HepG2 (cell line): ENCODE results near the gene ZNF629. TPM values are rescaled to one million over a fixed set of nuclear protein-coding genes. Genes with fewer than 3 reads are reported as not detected.
A peak's percentile ranks its signal among the peaks of the same experiment; 100 is the strongest.

Experiments
- ATAC-seq: fragments of 200-7000 bp; cut with Tn5 transposase; 3 replicates; pipeline ENCODE4 v1.9.1; 2020; ENCODE audit warnings: mild to moderate bottlenecking, moderate library complexity
- BruUV-seq: library from RNA; stranded (reverse); fragments of 400-500 nt; replicated peaks from 2 replicates; lab custom pipeline; 2021; lab: Mats Ljungman, UMichigan
- CTCF ChIA-PET: fragments of 300-600 bp; formaldehyde crosslinking; extraction: SDS; loops from one replicate; lab custom pipeline; 2021; ENCODE audit warnings: low total read pairs, inconsistent platforms, low intra/inter-chr PET ratio; lab: Yijun Ruan, JAX
- POLR2A ChIA-PET: fragments of 350-600 bp; sonication (Branson Sonifier 250); formaldehyde crosslinking; loops from one replicate; lab custom pipeline; 2020; ENCODE audit warnings: antibody characterized with exemption, inconsistent platforms; lab: Yijun Ruan, JAX
- DNase-seq: peaks from one replicate; pipeline ENCODE4 v3.0.0-alpha.2; 2015; ENCODE audit warnings: low spot score
- FAIRE-seq: peaks from 3 replicates; lab custom pipeline; 2011; peaks lifted over from hg19 to GRCh38; lab: Jason Lieb, UNC
- H2AFZ ChIP-seq: one replicate; pipeline ENCODE4 v1.6.1; 2011; ENCODE audit warnings: low read length, inconsistent platforms
- H3K27ac ChIP-seq: fragments of 300-600 bp; 3 replicates; pipeline ENCODE4 v1.8.0; 2011; ENCODE audit warnings: mixed run types, mild to moderate bottlenecking, mixed read lengths, low read length, inconsistent platforms; ENCODE audit not compliant: insufficient read depth; ENCODE audit errors: extremely low read length
- H3K27me3 ChIP-seq, 2 experiments: fragments of 200-600 bp in 1 of 2; 2 replicates in 1 of 2; 3 replicates in 1 of 2; pipeline versions ENCODE4 v1.6.0 to v1.8.0; 2011; ENCODE audit warnings: low read length in 2 of 2, mild to moderate bottlenecking in 2 of 2, moderate library complexity in 2 of 2, inconsistent platforms in 1 of 2; ENCODE audit not compliant: insufficient read depth in 2 of 2, control insufficient read depth in 1 of 2
- H3K36me3 ChIP-seq, 2 experiments: fragments of 200-600 bp in 1 of 2; replicated peaks in 1 of 2; 2 replicates in 1 of 2; 3 replicates in 1 of 2; pipeline versions ENCODE4 v1.5.1 to v1.8.0; 2011; ENCODE audit warnings: low read length in 2 of 2, inconsistent platforms in 1 of 2; ENCODE audit not compliant: insufficient read depth in 2 of 2, control insufficient read depth in 1 of 2
- H3K4me1 ChIP-seq: 2 replicates; pipeline ENCODE4 v1.5.1; 2012; ENCODE audit warnings: low read length, inconsistent platforms; ENCODE audit not compliant: insufficient read depth
- H3K4me2 ChIP-seq: 2 replicates; pipeline ENCODE4 v1.6.0; 2011; ENCODE audit warnings: low read depth, low read length, inconsistent platforms
- H3K4me3 ChIP-seq, 3 experiments: fragments of 200-600 bp in 1 of 3; sonication (generic), shearing (Covaris generic) in 1 of 3; replicated peaks in 1 of 3; 2 replicates each; pipeline ENCODE4 v1.5.1; 2011 to 2016; ENCODE audit warnings: low read length in 3 of 3, inconsistent platforms in 2 of 3, low read depth in 2 of 3, mild to moderate bottlenecking in 2 of 3, control low read depth in 1 of 3, mixed read lengths in 1 of 3; ENCODE audit not compliant: insufficient read depth in 1 of 3
- H3K79me2 ChIP-seq: one replicate; pipeline ENCODE4 v1.6.1; 2011; ENCODE audit warnings: low read length, inconsistent platforms; ENCODE audit not compliant: insufficient read depth
- H3K9ac ChIP-seq: 2 replicates; pipeline ENCODE4 v1.6.0; 2011; ENCODE audit warnings: mild to moderate bottlenecking, low read depth, low read length, inconsistent platforms; ENCODE audit not compliant: insufficient read depth
- H3K9me3 ChIP-seq: 2 replicates; pipeline ENCODE4 v1.5.1; 2012; ENCODE audit warnings: mild to moderate bottlenecking, low read length
- H4K20me1 ChIP-seq: 2 replicates; pipeline ENCODE4 v1.6.0; 2011; ENCODE audit warnings: inconsistent platforms, mild to moderate bottlenecking, low read length, moderate library complexity; ENCODE audit not compliant: insufficient read depth
- AGO2 ChIP-seq: fragments of 200-400 bp; formaldehyde crosslinking; optimal IDR thresholded peaks from 2 replicates; pipeline ENCODE3; 2017; ENCODE audit warnings: mild to moderate bottlenecking, low read depth, low read length, moderate library complexity
- RBFOX2 ChIP-seq: fragments of 200-400 bp; formaldehyde crosslinking; IDR thresholded peaks from 2 replicates; pipeline ENCODE4 v1.6.1; 2017; ENCODE audit warnings: low read depth, mild to moderate bottlenecking, low read length
- RXRA ChIP-seq: sonication (generic); formaldehyde crosslinking; IDR thresholded peaks from 2 replicates; pipeline ENCODE4 v1.5.1; 2020; ENCODE audit warnings: missing genetic modification reagents
- ZNF564 ChIP-seq: sonication (generic); formaldehyde crosslinking; IDR thresholded peaks from 2 replicates; pipeline ENCODE4 v1.8.1; 2023; ENCODE audit warnings: mild to moderate bottlenecking, missing genetic modification reagents
- WGBS: methylation state at CpG from one replicate; pipeline ENCODE4 v1.1.6; 2017; ENCODE audit warnings: low lambda C conversion rate; 5-methylcytosine and 5-hydroxymethylcytosine counted together
- in situ Hi-C: cut with HindIII; loops from 2 replicates; pipeline ENCODE4 v1.10.0; 2017; ENCODE audit warnings: low pct_unique_long_range_greater_than_20kb; ENCODE audit not compliant: extremely low pct_ligation_motif_present
- intact Hi-C: fragments of 100-400 bp; cut with micrococcal nuclease; formaldehyde crosslinking; loops from one replicate; pipeline ENCODE4 v1.10.0; 2022; ENCODE audit not compliant: unreplicated experiment
- polyA plus RNA-seq, 8 experiments: library from polyadenylated mRNA; depleted of rRNA in 3 of 8; stranded (reverse) in 7 of 8; unstranded in 1 of 8; fragments of >200 nt; fragmentation: Illumina TruSeq in 4 of 8; extraction: Trizol in 4 of 8; gene quantifications; 2 replicates each; pipeline versions ENCODE4 v1.2.1 to v1.2.3, GENCODE V29; 2011 to 2016; ENCODE audit warnings: low read depth in 4 of 8, missing spikeins in 1 of 8, mixed read lengths in 1 of 8; ENCODE audit not compliant: insufficient read depth in 1 of 8
- total RNA-seq, 5 experiments: library from RNA; depleted of rRNA; stranded (reverse); fragments of >200 nt; fragmentation: Illumina TruSeq; extraction: Trizol; gene quantifications; 2 replicates each; pipeline ENCODE4 v1.2.3, GENCODE V29; 2016; ENCODE audit warnings: low read depth in 1 of 5
- TF ChIP-seq, protein P1 (sequence below): sonication (generic); formaldehyde crosslinking; IDR thresholded peaks from 2 replicates; pipeline ENCODE4 v1.4.0; 2020; ENCODE audit warnings: missing genetic modification reagents, borderline replicate concordance

ZNF629 gene
- total and polyA plus RNA-seq, 2 of the 13 experiments (the other 11 are each of a cell fraction or from before 2014, with no cell fraction given), result 6.1 to 16.5 TPM

DNA sequence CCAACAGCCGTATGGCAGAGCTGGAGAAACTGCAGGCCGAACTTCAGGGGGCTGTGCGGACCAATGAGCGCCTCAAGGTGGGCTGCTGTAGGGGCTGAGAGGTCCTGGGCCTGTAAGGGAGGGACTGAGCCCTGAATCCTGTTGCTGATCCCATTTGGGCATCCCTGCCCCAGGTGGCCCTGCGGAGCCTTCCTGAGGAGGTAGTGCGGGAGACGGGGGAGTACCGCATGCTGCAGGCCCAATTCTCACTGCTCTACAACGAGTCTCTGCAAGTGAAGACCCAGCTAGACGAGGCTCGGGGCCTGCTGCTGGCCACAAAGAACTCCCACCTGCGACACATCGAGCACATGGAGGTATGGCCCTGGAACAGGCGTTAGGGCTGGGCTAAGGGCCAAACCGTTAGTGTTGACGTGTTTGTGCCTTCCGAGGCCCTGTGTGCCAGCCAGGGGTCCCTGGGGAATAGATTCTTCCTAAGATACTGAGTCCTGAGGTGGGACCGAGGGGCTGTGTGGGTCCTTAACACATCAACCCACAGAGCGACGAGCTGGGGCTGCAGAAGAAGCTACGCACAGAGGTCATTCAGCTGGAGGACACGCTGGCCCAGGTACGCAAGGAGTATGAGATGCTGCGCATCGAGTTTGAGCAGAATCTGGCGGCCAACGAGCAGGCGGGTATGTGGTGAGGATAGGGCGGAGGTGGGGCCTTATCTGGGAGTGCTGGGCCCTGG is 20.6 kb downstream of the ZNF629 start:
- no TSS peak for BruUV-seq
- no peaks in the 10 kb centered on the region for H3K9me3 ChIP-seq
- peaks cover 55 to 73% of the 10 kb centered on the region in 2 experiments for H3K36me3 ChIP-seq
- peaks cover 19% of the 10 kb centered on the region for H3K79me2 ChIP-seq
- in situ Hi-C loops, result no loop called here
- H3K4me1 ChIP-seq, result peaks cover 18% of the 10 kb centered on the region
- DNase-seq (no peak), FAIRE-seq (no peak), ATAC-seq (no peak)
- no peak overlapping the region for H2AFZ ChIP-seq
- no peak overlapping the region for H3K9ac ChIP-seq
- no peak overlapping the region for H3K4me2 ChIP-seq
- ChIA-PET CTCF (no interaction called here), POLR2A (interaction anchor here (0.6 to 1.5 kb wide), 3 partner anchors 8 to 135 kb away, joined by 3 to 6 read pairs (median 4); partner anchors contain the start of gene PHKG2)
- no peaks in the 10 kb centered on the region for H4K20me1 ChIP-seq
- intact Hi-C loops, result no loop called here
- no peak overlapping the region for H3K4me3 ChIP-seq
- TF ChIP-seq AGO2 (peak; percentile 45), RBFOX2 (peak; percentile 41; the same call in 1 of the 2 replicates), ZNF564 (CRISPR knock-in tag) (no peak)
- H3K27ac ChIP-seq, result no peak overlapping the region
- H3K27me3 ChIP-seq, result no peaks in the 10 kb centered on the region; a peak in 1 of 5 replicates
- 97% methylated on average over 29 of the region's 29 CpGs for WGBS

DNA sequence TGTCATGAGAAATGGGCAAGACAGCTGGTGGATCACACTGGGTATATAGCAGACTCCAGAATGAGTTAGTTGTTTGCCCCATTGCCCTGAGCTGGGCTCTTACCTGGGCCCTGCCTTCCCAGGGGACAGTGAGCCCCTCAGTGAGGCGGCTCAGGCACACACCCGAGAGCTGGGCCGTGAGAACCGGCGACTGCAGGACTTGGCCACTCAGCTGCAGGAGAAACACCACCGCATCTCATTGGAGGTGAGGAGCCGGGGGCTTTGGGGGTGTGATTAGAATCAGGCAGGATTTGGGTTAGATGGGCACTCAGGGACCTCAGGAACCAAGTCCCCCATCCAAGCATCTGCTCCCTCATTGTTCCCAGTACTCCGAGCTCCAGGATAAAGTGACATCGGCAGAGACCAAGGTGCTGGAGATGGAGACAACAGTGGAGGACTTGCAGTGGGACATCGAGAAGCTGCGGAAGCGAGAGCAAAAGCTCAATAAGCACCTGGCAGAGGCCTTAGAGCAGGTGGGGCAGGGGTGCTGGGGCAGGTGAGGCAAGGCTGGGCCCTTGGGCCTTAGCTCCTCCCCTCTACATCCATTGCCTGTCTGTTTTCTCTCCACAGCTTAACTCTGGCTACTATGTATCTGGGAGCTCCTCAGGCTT is 22.1 kb downstream of the ZNF629 start:
- Histone ChIP-seq H3K27ac (no peak overlapping the region), H3K79me2 (peaks cover 19% of the 10 kb centered on the region), H3K4me2 (no peak overlapping the region), H3K4me3 (no peak overlapping the region), H2AFZ (no peak overlapping the region), H3K9me3 (no peaks in the 10 kb centered on the region), H4K20me1 (no peaks in the 10 kb centered on the region), H3K4me1 (peaks cover 29% of the 10 kb centered on the region), H3K27me3 (no peaks in the 10 kb centered on the region; a peak in 1 of 5 replicates), H3K9ac (no peak overlapping the region), H3K36me3 (peaks cover 50 to 62% of the 10 kb centered on the region in 2 experiments)
- intact Hi-C loops, result no loop called here
- ChIA-PET POLR2A (interaction anchor here (1.3 to 1.5 kb wide), 2 partner anchors 10 to 17 kb away, joined by 6 to 10 read pairs; partner anchors contain the start of gene PHKG2), CTCF (no interaction called here)
- FAIRE-seq (no peak), DNase-seq (no peak), ATAC-seq (no peak)
- in situ Hi-C loops, result no loop called here
- WGBS, result over 99% methylated on average over 12 of the region's 12 CpGs
- TF ChIP-seq RXRA, result 0 out of 2 replicates have a peak, but pooled peaks have one; percentile 3
- TF ChIP-seq, protein P1, sequence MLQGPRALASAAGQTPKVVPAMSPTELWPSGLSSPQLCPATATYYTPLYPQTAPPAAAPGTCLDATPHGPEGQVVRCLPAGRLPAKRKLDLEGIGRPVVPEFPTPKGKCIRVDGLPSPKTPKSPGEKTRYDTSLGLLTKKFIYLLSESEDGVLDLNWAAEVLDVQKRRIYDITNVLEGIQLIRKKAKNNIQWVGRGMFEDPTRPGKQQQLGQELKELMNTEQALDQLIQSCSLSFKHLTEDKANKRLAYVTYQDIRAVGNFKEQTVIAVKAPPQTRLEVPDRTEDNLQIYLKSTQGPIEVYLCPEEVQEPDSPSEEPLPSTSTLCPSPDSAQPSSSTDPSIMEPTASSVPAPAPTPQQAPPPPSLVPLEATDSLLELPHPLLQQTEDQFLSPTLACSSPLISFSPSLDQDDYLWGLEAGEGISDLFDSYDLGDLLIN, result no peak
- BruUV-seq, result no TSS peak
